PC-3 (cell line): ENCODE results near the gene STAT3.

Experiments
- EZH2 ChIP-seq: fragments of 300-600 bp; sonication (generic); IDR thresholded peaks from one replicate; pipeline ENCODE4 v1.6.1; 2017; ENCODE audit warnings: antibody characterized with exemption, mild to moderate bottlenecking, low read length; ENCODE audit not compliant: unreplicated experiment
- TF ChIP-seq, protein P1 (sequence below): fragments of 300-600 bp; sonication (generic); conservative IDR thresholded peaks from 2 replicates; pipeline ENCODE4 v1.5.1; 2017; ENCODE audit warnings: antibody characterized with exemption, low read depth, mild to moderate bottlenecking, low read length

DNA sequence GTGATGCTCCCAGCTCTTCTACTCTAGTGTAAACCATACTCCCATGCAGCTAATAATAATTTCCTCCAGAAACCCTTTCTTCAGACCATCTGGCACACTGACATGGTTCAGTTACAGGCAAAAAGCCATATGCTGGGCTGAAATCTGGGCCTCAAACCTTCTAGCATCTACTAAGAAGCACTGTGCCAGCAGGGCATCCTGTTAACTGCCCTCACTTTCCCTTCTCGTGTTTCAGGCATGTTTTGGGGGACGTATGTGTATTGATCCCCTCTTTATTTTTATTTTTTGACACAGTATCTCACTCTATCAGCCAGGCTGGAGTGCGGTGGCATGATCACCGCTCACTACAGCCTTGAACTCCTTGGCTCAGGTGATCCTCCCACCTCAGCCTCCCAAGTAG is 66.7 kb downstream of the STAT3 start:
- TF ChIP-seq, protein P1, sequence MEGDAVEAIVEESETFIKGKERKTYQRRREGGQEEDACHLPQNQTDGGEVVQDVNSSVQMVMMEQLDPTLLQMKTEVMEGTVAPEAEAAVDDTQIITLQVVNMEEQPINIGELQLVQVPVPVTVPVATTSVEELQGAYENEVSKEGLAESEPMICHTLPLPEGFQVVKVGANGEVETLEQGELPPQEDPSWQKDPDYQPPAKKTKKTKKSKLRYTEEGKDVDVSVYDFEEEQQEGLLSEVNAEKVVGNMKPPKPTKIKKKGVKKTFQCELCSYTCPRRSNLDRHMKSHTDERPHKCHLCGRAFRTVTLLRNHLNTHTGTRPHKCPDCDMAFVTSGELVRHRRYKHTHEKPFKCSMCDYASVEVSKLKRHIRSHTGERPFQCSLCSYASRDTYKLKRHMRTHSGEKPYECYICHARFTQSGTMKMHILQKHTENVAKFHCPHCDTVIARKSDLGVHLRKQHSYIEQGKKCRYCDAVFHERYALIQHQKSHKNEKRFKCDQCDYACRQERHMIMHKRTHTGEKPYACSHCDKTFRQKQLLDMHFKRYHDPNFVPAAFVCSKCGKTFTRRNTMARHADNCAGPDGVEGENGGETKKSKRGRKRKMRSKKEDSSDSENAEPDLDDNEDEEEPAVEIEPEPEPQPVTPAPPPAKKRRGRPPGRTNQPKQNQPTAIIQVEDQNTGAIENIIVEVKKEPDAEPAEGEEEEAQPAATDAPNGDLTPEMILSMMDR = no peak
- no peak for TF ChIP-seq EZH2
